Endodermal cell (in vitro differentiated cells): ENCODE measurements around the gene NCBP3. TPM values are rescaled to one million over a fixed set of nuclear protein-coding genes. Genes with fewer than 3 reads are reported as not detected.

ENCODE experiments used
- DNase-seq: peaks from one replicate; pipeline ENCODE4 v3.0.0-alpha.2; 2017
- H3K27ac ChIP-seq: 2 replicates; pipeline ENCODE4 v1.5.1; 2013; ENCODE audit warnings: mild to moderate bottlenecking, low read depth, low read length, moderate library complexity
- H3K27me3 ChIP-seq: 2 replicates; pipeline ENCODE4 v1.6.1; 2013; ENCODE audit warnings: mild to moderate bottlenecking, low read length, moderate library complexity; ENCODE audit not compliant: insufficient read depth, control insufficient read depth, poor library complexity, severe bottlenecking
- H3K36me3 ChIP-seq: 2 replicates; pipeline ENCODE4 v1.7.0; 2013; ENCODE audit warnings: mild to moderate bottlenecking, low read length, moderate library complexity; ENCODE audit not compliant: control insufficient read depth, insufficient read depth
- H3K4me1 ChIP-seq: one replicate; pipeline ENCODE4 v1.7.0; 2013; ENCODE audit warnings: low read length; ENCODE audit not compliant: control insufficient read depth, insufficient read depth
- H3K4me3 ChIP-seq: 2 replicates; pipeline ENCODE4 v1.5.1; 2013; ENCODE audit warnings: mild to moderate bottlenecking, low read length, moderate library complexity
- H3K9ac ChIP-seq: 2 replicates; pipeline ENCODE4 v1.6.1; 2013; ENCODE audit warnings: mild to moderate bottlenecking, low read length, moderate library complexity; ENCODE audit not compliant: poor library complexity, severe bottlenecking; ENCODE audit errors: extremely low read depth
- H3K9me3 ChIP-seq: 2 replicates; pipeline ENCODE4 v1.6.1; 2013; ENCODE audit warnings: mild to moderate bottlenecking, low read length, moderate library complexity; ENCODE audit not compliant: control insufficient read depth
- H3K27ac Mint-ChIP-seq: 2 replicates; pipeline ENCODE4 v1.8.0; 2020; ENCODE audit warnings: mixed read lengths
- H3K27me3 Mint-ChIP-seq: 2 replicates; pipeline ENCODE4 v1.8.0; 2021; ENCODE audit warnings: mild to moderate bottlenecking, mixed read lengths; ENCODE audit not compliant: insufficient read depth
- H3K36me3 Mint-ChIP-seq: 2 replicates; pipeline ENCODE4 v1.8.0; 2020; ENCODE audit warnings: low read depth, mixed read lengths
- H3K4me1 Mint-ChIP-seq: 2 replicates; pipeline ENCODE4 v1.8.0; 2020; ENCODE audit warnings: mixed read lengths
- H3K4me3 Mint-ChIP-seq: 2 replicates; pipeline ENCODE4 v1.8.0; 2020; ENCODE audit warnings: mild to moderate bottlenecking, moderate library complexity, mixed read lengths
- H3K9me3 Mint-ChIP-seq: 2 replicates; pipeline ENCODE4 v1.8.0; 2020; ENCODE audit warnings: mild to moderate bottlenecking, mixed read lengths
- WGBS, 2 experiments: methylation state at CpG; one replicate each; pipeline versions ENCODE4 v1.1.5 to v1.1.7; 2013; ENCODE audit warnings: missing lambda C conversion rate in 2 of 2, mixed read lengths in 1 of 2; ENCODE audit not compliant: insufficient coverage in 1 of 2, insufficient read length in 1 of 2; 5-methylcytosine and 5-hydroxymethylcytosine counted together
- total RNA-seq, 2 donors: library from RNA; stranded (reverse); fragmentation: NEBNext Ultra II Directional in 1 of 2; extraction: Animal tissue kit (Norgen Biotek cat#: 25700) in 1 of 2; gene quantifications; 2 replicates in 1 of 2; 3 replicates in 1 of 2; pipeline ENCODE4 v1.2.1, GENCODE V29; 2021
- TF ChIP-seq, protein P1 (sequence below): fragments of 200-600 bp; sonication (generic); conservative IDR thresholded peaks from 2 replicates; pipeline ENCODE4 v1.5.0; 2021; ENCODE audit warnings: antibody characterized with exemption, mild to moderate bottlenecking

The NCBP3 gene
- total RNA-seq, 2 donors from 2014 or later = 74.5 to 75.9 TPM

DNA sequence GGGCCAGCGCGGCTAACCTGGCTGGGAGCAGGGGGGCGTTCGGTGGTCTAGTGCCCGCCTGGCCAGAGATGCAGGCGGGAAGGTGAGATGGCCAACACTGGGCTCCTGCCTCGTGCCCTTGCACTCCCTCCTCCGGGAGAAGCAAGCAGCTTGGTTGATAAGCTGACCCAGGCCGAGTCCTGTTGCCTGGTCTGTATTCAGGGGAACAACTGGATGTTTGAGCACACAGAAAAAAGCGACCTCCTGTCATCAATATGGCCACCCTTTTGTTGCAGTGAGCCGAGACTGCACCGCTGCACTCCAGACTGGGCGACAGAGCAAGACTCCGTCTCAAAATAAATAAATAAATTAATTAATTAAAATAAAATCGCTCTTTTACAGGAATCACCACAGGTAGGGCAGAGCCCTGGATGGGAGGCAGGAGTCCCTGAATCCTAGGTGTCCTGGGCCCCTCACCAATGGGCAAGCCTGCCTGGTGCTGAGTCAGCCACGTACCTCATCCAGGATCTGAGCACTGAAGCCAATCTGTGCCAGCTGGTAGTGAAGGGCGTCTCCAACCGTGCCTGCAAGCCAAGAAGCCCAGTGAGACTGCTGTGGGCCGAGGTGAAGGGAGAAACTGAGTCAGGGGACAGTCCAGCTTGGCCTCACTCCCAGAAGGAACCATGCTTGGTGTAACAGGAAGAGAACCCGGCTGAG lies 90.6 kb downstream of the NCBP3 start:
- Mint-ChIP-seq H3K36me3 (no peaks in the 10 kb centered on the region), H3K4me3 (peak overlapping the region; percentile 61), H3K27me3 (peaks cover 3% of the 10 kb centered on the region), H3K4me1 (no peaks in the 10 kb centered on the region), H3K27ac (peak overlapping the region; percentile 85), H3K9me3 (peaks cover 3% of the 10 kb centered on the region)
- H3K4me3 ChIP-seq = peak overlapping the region; percentile 70
- no peaks in the 10 kb centered on the region for H3K4me1 ChIP-seq
- no peaks in the 10 kb centered on the region for H3K9me3 ChIP-seq
- no peak for DNase-seq
- WGBS, 2 experiments = 58 to 80% methylated on average over 10 to 19 of the region's 20 CpGs
- H3K27ac ChIP-seq = no peak overlapping the region
- H3K27me3 ChIP-seq = no peaks in the 10 kb centered on the region
- H3K9ac ChIP-seq = no peak overlapping the region
- no peaks in the 10 kb centered on the region for H3K36me3 ChIP-seq
- TF ChIP-seq, protein P1, sequence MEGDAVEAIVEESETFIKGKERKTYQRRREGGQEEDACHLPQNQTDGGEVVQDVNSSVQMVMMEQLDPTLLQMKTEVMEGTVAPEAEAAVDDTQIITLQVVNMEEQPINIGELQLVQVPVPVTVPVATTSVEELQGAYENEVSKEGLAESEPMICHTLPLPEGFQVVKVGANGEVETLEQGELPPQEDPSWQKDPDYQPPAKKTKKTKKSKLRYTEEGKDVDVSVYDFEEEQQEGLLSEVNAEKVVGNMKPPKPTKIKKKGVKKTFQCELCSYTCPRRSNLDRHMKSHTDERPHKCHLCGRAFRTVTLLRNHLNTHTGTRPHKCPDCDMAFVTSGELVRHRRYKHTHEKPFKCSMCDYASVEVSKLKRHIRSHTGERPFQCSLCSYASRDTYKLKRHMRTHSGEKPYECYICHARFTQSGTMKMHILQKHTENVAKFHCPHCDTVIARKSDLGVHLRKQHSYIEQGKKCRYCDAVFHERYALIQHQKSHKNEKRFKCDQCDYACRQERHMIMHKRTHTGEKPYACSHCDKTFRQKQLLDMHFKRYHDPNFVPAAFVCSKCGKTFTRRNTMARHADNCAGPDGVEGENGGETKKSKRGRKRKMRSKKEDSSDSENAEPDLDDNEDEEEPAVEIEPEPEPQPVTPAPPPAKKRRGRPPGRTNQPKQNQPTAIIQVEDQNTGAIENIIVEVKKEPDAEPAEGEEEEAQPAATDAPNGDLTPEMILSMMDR = no peak

DNA sequence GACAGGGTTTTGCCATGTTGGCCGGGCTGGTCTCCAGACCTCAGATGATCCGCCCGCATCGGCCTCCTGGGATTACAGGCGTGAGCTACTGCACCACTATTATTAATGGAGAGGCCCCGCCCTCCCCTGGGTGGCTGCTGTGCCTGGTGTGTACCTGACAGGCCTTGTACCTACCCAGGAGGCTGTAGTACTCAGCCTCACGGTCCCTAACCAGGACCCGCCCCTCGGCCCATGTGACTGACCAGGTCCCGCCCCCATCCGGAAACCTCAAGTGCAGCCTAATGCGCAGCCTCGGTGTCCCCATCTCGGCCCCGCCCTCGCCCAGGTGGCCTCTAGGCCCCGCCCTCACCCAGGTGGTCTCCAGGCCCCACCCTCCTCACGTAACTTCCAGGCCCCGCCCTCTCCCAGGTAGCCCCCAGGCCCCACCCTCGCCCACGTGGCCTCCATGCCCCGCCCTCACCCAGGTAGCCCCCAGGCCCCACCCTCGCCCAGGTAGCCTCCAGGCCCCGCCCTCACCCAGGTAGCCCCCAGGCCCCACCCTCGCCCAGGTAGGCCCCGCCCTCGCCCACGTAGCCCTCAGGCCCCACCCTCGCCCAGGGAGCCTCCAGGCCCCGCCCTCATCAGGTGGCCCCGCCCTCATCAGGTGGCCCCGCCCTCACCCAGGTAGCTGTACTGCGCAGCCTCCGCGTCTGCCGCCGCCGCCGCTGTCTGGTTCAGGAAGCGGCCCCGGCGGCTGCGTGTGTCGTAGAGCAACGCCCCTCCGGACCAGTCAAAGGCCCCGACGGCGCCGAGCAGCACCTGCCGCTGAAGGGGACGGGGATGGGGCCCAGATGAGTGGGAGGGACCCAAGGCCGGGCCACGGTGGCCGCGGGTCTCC lies 91.3 kb downstream of the NCBP3 start:
- no peaks in the 10 kb centered on the region for H3K36me3 ChIP-seq
- no peaks in the 10 kb centered on the region for H3K36me3 Mint-ChIP-seq
- no peaks in the 10 kb centered on the region for H3K9me3 ChIP-seq
- peak overlapping the region; percentile 61 for H3K4me3 Mint-ChIP-seq
- peak; percentile 100 for DNase-seq
- no peaks in the 10 kb centered on the region for H3K27me3 ChIP-seq
- no peaks in the 10 kb centered on the region for H3K4me1 ChIP-seq
- 18 to 55% methylated on average over 4 to 55 of the region's 56 CpGs for WGBS, 2 experiments
- TF ChIP-seq, protein P1 = no peak
- peak overlapping the region; percentile 68 for H3K27ac Mint-ChIP-seq
- H3K9ac ChIP-seq = no peak overlapping the region
- H3K4me1 Mint-ChIP-seq = no peaks in the 10 kb centered on the region
- H3K4me3 ChIP-seq = peak overlapping the region; percentile 70
- peaks cover 2% of the 10 kb centered on the region for H3K9me3 Mint-ChIP-seq
- no peak overlapping the region for H3K27ac ChIP-seq
- peaks cover 1% of the 10 kb centered on the region for H3K27me3 Mint-ChIP-seq

DNA sequence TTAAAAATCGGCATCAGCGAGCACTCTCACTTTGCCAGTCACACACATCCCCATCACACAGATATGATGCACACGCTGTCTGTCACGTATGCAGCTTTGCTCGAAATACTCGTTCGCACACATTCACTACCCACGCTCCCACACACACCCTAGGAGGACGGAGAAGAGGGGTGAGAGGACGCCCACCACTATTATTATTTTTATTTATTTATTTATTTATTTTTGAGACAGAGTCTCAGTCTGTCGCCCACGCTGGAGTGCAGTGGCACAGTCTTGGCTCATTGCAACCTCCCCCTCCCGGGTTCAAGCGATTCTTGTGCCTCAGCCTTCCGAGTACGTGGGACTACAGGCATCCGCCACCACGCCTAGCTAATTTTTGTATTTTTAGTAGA lies 92.0 kb downstream of the NCBP3 start:
- Histone ChIP-seq H3K27ac (no peak overlapping the region), H3K9ac (no peak overlapping the region), H3K9me3 (no peaks in the 10 kb centered on the region), H3K27me3 (no peaks in the 10 kb centered on the region), H3K36me3 (no peaks in the 10 kb centered on the region), H3K4me1 (no peaks in the 10 kb centered on the region), H3K4me3 (no peak overlapping the region)
- Mint-ChIP-seq H3K27me3 (no peaks in the 10 kb centered on the region), H3K4me3 (no peak overlapping the region), H3K4me1 (no peaks in the 10 kb centered on the region), H3K27ac (peak overlapping the region; percentile 68), H3K36me3 (no peaks in the 10 kb centered on the region), H3K9me3 (no peaks in the 10 kb centered on the region)
- no peak for DNase-seq
- 92 to 97% methylated on average over 12 to 16 of the region's 18 CpGs for WGBS, 2 experiments
- TF ChIP-seq, protein P1 = no peak
